Epithelial cell of proximal tubule (primary cell): ENCODE data around the gene RMRP. TPM values are rescaled to one million over a fixed set of nuclear protein-coding genes. Genes with fewer than 3 reads are reported as not detected.

Source experiments
- DNase-seq: peaks from one replicate; pipeline ENCODE4 v3.0.0-alpha.2; 2011; ENCODE audit warnings: low read depth
- H3K4me3 ChIP-seq: 2 replicates; pipeline ENCODE4 v1.5.1; 2011; ENCODE audit warnings: low read depth, mild to moderate bottlenecking, low read length
- CTCF ChIP-seq: conservative IDR thresholded peaks from 2 replicates; pipeline ENCODE4 v1.5.1; 2012; ENCODE audit warnings: low read depth, mild to moderate bottlenecking, low read length
- total RNA-seq: library from RNA; depleted of rRNA; stranded (reverse); fragments of >200 nt; gene quantifications from 2 replicates; pipeline ENCODE4 v1.2.3, GENCODE V29; 2015

Gene RMRP
- 3,154 and 10,636 TPM in 2 replicates for total RNA-seq

GRCh38 chr9:35657546-35658136, at the start of gene RMRP:
TSS of gene RMRP (minus strand) at chr9:35658019.
- TF ChIP-seq CTCF: peak; percentile 8
- H3K4me3 ChIP-seq: peak within 1 kb of the TSS; percentile 78

GRCh38 chr9:35706951-35707350, 49.1 kb upstream of the RMRP start:
- H3K4me3 ChIP-seq: no peak overlapping the region
- DNase-seq: no peak
- no peak for TF ChIP-seq CTCF

More at GRCh38 chr9:35657546-35658136, at the start of gene RMRP:
- peak; percentile 95 for DNase-seq

GRCh38 chr9:35705836-35706430, 48.1 kb upstream of the RMRP start:
- no peak for TF ChIP-seq CTCF
- no peak for DNase-seq

GRCh38 chr9:35705372-35705771, 47.6 kb upstream of the RMRP start:
- no peak overlapping the region for H3K4me3 ChIP-seq
- no peak for TF ChIP-seq CTCF

More at GRCh38 chr9:35705836-35706430, 48.1 kb upstream of the RMRP start:
- no peak overlapping the region for H3K4me3 ChIP-seq

GRCh38 chr9:35703906-35704672, 46.3 kb upstream of the RMRP start:
- TF ChIP-seq CTCF: no peak
- H3K4me3 ChIP-seq: no peak overlapping the region
- DNase-seq: no peak

More at GRCh38 chr9:35705372-35705771, 47.6 kb upstream of the RMRP start:
- no peak for DNase-seq

GRCh38 chr9:35702696-35703095, 44.9 kb upstream of the RMRP start:
- no peak for TF ChIP-seq CTCF
- H3K4me3 ChIP-seq: no peak overlapping the region
- DNase-seq: no peak
